HG02642 (cell line): ENCODE results near the gene NR2C2.

Source experiments
- ATAC-seq: cut with Tn5 transposase; IDR thresholded peaks from one replicate; pipeline ENCODE4 v1.9.1; 2021; ENCODE audit warnings: mild to moderate bottlenecking; ENCODE audit not compliant: unreplicated experiment, poor library complexity

NR2C2 gene

DNA sequence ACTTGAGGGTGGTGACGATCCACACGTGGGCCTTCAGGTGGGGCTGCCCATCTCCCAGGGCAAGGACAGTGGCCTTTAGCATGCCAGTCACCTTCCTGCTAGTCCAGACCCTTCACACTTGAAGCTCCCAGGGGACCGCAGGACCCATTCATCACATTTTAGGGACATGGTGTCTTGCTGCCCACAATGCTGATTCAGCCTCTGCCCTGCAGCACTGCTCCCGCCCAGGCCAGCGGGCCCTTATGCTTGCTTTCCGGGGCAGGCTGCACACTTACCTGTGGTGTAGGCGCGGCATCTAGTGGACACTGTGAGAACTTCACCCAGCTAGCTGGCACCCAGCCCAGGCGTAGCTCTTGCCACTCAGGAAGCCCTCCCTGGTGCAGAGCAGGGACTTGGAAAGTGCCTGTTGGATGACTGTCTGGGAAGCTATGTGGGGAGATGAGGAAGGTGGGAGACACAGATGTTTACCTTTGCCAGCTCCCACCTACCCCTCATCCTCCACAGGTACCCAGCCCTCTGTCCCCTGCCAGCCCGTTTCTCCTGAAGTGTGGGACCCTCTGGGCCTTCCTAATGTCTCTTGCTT lies 26.3 kb upstream of the NR2C2 start:
- ATAC-seq, result peak; percentile 78

DNA sequence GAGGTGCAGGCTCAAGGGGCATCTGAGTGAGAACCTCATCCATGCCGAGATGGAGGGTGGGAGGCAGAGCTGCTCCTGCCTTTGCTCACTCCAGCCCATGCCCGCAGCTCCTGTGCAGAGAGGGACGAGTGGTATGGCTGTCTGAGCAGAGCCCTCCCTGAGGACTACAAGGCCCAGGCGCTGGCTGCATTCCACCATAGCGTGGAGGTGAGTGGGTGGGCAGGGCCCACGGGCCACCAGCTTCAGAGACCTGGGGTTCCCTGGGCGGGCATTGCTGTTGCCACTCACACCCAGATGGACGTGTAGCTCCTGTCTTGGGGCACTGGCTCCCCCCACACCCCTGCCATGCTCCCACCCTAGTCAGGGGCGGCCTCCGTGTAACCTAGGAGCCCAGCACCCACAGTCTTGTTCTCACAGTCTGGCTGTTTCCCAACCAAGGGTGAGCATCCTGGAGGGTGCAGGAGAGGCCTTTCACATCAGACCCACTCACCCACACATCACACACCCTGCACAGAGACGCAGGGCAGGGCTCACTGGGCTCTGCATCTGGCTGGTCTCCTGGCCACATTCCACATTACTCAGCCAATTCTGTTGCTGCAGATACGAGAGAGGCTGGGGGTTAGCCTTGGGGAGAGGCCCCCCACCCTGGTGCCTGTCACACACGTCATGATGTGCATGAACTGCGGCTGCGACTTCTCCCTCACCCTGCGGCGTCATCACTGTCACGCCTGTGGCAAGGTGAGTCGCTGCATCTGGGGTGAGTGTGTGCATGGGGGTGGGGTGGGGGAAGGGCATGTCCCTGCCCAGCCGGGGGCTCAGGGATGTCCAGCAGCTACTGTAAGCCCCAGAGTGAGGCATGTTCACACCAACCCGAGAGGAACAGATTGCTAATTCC lies 25.3 kb upstream of the NR2C2 start:
- ATAC-seq, result no peak

DNA sequence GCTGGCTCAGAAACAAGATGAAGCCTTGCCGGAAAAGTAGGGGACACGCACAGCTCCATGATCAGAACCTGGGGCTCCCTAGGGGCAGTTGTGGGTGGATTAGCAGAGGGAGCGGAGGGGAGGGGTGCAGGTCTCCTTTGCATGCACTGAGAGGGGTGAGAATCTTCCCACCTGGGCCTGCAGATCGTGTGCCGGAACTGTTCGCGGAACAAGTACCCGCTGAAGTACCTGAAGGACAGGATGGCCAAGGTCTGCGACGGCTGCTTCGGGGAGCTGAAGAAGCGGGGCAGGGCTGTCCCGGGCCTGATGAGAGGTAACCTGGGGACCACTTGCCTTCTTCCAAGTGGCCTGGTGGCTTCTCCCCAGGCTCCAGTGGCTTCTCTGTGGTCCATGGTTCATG lies 24.5 kb upstream of the NR2C2 start:
- ATAC-seq, result no peak

DNA sequence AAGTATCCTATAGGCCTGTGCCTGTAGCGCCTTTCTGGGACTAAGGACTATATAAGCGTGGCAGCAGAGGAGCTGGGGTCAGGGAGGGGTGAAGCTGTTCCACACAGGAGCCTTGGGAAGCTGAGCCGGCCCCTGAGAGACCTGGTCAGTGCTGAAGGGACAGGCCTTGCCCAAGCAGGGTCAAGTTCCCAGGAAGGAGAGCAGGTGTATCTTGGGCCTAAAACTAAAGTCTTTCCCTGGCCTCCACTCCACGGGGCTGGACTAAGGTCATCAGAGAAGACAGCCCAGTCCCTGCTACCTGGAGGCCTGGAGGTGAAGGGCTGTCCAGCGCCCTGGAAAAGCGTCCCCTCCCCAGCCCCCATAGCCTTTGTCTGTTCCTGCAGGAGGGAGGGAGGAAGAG lies 23.9 kb upstream of the NR2C2 start:
- no peak for ATAC-seq

DNA sequence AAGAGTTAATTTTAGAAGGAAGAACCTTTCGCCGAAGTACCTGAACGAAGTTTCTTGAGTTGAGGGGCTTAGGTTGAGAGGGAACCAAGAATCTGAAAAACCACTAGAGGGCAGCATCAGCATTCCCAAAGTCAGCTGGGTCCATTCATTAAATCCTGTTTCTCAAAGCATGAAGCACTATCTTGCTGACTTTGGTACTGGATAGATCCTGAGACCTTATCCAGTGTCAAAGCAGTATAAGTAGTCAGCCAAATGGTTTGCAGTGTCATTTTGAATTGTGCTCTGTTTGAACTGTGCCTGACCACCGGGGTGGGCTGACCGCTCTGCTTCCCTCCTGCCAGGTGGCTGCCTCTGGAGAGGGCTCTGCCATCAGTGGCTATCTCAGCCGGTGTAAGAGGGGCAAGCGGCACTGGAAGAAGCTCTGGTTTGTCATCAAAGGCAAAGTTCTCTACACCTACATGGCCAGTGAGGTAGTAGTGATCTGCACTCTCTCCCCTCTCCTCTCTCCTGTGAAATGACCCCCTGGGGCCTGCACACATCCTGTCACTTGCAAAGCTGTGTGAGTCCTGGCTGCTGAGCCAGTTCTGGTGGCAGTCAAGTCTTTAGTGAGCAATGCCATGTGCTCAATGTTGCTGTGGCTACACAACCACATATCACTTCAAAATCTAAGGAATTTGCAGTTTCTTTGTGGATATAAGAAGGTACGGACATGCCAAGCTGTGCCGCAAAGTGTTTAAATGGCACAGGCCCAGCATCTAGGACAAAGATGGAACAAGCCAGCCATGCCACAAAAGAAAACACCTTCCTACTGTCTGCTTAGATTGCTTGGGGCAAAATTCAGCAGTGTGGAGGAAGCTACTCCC lies 21.4 kb upstream of the NR2C2 start:
- no peak for ATAC-seq

DNA sequence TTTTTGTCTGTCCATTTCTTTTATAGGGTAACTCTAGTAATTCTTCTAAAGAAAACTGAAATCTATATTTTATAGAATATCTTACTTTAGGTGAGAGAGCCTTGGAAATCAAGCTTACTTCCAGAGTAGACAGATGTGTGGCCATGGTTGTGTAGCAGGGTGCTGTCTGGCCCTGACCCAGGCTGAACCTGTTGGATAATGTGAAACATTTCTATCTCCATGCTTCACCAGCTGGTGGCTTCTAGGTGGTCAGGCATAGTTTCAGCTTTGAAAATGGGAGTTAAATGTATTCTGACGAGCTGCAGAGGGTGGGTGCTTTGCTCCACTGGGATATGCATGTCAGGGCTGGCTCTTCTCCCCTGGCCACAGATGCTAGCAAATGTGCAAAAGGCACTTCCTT lies 20.8 kb upstream of the NR2C2 start:
- no peak for ATAC-seq

DNA sequence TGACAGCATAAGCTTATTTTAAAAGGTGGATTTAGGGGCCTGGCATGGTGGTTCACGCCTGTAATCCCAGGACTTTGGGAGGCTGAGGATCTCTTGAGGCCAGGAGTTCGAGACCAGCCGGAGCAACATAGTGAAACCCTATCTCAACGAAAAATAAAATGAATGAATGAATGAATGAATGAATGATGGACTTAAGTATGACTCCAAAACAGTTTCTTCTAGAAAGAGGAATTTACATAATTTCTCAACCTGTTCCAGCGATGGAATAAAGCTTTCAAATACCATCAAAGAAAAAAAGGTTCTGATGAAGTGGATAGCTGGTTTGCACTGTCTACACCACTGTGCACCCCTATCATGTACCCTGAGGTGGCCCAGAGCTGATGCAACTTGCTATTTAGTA lies 20.1 kb upstream of the NR2C2 start:
- ATAC-seq, result no peak

DNA sequence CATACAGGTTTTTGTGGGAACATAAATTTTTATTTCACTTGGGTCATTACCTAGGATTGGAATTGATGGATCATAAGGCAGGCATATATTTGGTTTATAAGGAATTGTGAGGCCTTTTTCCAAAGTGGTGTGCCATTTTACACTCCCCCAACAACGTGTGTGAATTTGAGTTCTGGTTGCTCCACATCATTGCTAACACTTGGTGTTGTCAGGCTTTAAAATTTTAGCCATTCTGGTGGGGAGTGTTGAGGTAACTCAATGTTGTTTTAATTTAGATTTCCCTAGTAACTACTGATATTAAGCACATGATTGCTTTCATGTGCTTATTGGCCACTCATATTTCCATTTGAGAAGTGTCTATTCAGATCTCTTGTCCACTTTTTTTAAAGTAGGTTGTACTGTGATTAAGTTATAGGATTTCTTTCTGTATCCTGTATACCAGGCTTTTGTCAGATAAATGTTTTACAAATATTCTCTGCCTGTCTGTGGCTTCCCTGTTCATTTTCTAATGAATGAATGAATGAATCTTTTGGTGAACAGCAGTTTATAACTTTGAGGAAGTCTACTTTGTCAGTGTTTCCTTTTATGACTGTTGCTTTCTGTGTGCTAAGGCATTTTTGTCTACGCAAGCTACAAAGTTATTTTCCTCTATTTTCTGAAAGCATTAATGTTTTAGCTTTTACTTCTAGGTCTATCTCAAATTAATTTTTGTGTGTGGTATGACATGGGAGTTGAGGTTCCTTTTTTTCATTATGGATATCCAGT lies 17.9 kb upstream of the NR2C2 start:
- ATAC-seq, result no peak

DNA sequence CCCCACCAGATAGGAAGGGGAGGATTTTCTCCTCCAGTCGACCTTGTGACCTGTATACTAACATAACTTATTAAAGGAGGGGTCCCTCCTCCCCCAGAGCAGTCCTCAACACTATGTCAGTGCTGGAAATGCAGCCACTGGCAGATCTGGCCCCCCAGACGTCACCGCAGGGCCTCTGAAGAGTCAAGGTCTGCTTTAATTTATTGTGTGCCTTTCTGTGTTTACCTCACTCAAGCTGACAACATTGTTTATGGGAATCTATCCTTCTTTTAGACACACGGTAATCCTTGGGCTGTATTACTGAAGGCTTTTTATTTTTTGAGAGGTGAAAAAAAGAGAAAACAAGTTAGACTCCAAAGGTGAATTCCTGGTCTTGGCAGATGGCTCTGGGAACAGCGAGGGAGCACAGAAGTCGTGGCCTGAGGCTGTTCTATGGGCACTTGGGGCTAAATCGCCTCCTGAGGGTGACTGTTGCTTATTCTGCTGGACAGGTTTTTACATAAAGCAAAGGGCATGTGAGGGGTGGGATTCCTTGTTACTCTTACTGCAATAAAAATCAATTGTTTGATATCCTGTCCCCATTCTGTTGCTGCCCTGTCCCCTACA lies 13.5 kb upstream of the NR2C2 start:
- no peak for ATAC-seq

DNA sequence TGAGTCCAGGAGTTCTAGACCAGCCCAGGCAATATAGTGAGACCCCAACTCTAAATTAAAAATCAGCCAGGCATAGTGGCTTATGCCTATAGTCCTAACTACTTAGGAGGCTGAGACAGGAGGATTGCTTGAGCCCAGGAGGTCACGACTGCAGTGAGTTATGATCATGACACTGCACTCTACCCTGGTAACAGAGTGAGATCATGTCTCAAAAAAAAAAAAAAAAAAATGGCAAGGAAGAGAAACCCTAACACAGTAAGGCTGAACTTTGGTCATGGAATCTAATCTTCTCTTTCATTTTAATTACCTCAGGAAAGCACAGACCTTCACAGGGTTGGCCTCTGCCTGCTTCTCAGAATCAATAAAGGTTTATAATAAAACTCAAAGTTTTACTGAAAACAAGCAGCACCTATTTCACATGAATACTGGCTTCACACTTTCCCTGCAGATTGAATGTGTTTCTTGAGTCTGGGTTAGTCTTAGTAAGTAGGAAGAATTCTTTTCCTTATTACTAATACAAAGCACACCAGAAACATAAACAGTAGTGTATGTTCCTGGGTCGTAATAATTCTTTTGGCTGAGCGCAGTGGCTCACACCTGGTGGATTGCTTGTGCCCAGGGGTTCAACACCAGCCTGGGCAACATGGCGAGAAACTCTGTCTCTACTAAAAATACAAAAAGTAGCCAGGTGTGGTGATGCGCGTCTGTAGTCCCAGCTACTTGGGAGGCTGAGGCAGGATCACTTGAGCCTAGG lies 11.6 kb upstream of the NR2C2 start:
- no peak for ATAC-seq

DNA sequence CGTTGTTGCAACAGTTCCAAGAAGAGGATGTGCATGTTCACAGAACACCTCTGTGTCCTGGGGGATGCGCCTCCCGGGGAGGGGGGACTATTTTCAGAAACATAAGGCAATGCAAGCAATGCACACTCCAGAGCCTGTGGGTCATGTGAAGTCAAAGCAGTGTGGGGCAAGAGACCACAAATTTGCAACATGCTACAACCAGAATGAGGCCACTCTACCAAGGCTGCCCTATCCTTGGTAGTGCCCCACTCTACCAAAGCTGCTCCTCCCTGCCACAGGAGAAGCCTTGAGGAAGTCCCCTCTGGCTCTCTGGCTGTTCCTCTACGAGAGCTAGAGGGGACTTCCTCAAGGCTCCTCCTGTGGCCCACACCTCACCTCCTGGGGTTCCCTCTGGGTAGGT lies 8.4 kb upstream of the NR2C2 start:
- no peak for ATAC-seq

DNA sequence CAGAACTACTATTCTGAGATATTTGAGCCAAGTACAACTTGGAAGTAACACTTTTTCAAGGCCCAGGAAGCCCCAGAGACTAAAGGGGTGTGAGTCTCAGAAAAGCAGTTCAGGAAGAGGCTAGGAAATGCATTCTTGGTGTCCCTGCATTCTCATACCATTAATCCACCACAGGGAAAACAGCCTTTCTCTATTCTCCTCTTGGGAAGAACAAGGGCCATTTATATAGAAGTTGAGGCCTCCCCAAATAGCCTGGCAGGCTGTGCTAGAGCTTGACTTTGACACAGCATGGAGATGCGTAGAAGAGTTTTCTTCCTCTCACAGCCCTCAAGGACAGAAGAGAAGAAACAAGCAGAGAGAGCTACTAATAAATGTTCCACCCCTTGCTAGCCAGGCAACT lies 5.5 kb upstream of the NR2C2 start:
- ATAC-seq, result no peak

DNA sequence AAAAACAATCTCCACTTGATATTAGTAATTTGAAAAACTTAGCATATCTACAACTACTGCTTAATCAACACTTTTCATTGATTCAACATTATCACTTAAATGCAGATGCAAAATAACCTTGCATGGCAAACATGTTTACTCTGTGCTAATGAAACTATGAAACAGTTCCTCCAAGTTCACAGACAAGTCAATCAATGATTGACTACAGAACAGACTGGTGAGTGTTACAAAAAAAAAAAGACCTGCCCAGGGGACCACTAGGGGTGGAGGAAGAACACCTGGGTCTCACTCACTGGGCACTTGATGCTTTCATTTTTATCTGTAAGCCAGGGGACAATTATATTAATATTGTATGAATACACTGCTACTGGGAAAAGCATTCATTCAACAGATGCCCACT lies 4.3 kb upstream of the NR2C2 start:
- ATAC-seq, result no peak

DNA sequence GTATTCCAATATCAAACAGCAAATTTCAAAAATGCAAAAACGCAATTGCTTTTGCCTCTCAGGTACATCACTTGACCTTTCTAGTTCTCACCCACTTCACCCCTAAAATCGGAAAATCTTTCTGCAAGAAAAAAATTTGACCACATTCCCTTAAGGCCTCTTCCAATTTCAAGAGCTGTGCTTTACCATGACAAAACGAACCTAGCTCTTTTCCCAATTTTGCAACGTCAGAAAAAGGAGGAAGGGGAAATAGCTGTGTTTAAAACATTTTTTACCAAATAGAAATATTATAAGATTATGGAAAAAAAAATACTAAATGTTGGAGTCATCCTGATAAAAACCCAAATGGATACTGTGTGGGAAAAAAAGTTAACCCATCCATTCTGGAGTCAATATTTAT lies 1.1 kb upstream of the NR2C2 start:
- ATAC-seq, result no peak

DNA sequence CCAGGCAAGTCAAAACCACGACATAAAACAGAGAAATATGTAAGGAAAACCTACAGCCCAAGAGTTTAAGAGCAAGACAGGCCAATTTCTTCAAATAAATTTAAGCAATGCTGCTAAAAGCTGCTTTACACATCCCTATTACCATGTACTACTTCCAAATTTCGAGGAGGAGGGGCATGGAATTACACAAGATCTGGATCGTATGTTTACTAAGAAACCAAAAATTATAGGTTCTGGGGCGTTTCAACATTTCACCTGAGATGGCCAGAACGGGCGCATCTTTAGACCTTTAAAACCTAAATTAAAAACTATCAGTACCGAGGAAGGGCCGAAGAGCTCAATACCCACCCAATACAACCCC lies 664 bp upstream of the NR2C2 start:
- ATAC-seq, result no peak

DNA sequence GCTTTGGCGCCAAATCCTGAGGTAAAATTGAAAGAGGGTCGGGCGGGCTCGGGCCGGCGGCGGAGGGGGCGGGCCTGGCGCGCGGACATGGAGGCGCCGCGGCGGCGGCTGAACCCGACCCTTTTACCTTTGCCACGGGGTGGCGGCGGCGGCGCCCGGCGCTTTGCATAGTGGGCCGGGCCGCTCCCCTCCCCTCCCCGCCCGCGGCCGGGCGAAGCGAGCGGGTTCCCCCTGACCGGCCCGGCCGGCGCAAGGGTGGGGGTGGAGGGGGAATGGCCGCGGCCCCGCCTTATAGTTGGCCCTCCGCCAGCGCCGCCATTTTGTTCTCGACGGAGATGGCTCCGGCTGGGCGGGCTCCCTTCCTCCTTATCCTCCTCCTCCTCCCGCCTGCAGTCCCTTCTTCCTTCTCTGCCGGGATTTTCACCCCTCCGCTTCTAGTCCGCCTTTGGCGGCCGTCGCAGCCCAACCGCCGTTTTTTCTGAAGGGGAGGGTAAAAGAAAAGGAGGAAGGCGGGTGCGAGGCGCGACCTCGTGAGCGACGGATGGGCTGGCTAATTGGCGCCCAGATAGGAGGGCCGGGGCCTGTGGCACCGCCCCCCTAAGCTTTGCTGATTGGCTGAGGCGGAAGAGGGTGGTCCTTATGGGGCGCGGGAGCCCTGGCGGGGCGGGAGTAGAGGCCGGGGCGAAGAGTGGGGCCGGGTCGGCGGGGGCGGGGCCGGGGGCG lies 664 bp downstream of the NR2C2 start:
- peak; percentile 87 for ATAC-seq

DNA sequence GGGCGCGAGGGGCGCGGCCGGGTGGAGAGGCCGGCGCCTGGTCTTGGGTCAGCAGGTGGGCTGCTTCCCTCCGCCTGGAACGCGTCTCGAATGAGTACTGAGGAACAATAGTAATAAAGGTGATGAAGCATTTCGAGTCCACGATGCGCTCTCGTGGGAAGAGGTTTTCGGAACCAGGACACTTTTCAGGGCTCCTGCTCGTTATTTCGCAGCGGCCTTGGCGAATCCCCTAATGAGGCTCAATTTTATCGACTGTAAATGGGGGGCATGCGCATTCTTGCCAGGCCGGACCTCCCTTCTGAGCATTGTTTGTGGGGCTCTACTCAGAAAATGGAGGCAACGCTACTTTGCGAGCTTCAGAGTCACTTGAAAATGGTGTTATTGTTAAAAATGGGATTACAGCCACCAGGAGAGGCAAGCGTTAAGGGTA lies 1.2 kb downstream of the NR2C2 start:
- no peak for ATAC-seq

DNA sequence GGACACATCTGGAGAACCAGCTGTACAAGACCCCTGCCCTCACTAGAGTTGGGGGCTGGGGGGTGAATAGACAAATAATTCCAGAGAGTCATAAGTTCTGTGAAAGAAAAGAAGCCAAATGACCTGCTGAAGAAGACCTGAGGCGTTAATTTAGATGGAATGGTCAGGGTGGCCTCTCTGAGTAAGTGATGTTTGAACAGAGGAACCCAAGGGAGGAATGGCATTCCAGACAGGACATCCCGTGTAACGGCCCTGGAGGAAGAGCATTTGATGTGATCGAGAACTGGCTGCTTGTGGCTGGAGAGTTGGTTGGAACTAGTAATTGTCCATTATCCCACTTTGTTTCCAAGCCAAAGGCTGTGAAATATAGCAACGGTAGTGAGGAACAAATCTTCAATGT lies 1.7 kb downstream of the NR2C2 start:
- ATAC-seq, result no peak

DNA sequence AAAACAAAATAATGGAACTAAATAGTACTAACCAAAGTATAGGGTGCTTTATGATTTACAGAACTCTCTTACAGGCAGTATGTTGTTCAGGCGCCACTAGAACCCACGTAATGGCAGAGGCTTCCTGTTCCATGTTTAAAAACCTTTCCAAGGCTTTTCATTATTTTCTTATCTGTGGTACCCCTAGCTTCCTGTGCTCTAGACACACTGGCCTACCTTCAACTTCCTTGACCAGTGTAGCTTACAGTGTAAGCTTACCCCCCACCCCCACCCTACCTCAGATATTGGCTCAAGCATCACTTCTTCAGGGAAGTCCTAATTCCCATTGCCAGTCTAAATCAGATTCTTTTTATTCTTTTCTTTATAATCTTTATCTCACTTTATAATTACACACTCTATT lies 2.9 kb downstream of the NR2C2 start:
- ATAC-seq, result no peak
